HG02610 (cell line): ENCODE results near the gene ATRIP.

Experiments used
- ATAC-seq: cut with Tn5 transposase; IDR thresholded peaks from one replicate; pipeline ENCODE4 v1.9.1; 2021; ENCODE audit warnings: mild to moderate bottlenecking, moderate library complexity; ENCODE audit not compliant: unreplicated experiment

The ATRIP gene

DNA sequence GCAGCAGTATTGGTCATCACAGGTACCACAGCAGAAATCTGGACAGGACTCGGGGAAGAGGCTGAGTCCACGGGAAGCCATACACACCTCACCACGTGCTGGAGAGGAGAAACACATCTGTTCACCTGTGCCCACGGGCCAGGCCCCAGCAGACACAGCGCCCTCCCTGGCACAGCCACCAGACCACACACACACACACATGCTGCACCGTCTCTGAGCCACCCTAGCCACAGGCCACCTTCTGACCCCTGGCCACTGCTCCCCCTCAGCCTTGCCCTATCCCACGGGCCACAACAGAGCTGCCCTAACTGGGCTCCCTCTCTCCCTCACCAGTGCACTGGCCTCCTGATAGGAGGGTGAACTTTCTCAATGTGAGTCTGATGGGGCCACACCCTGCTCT is 54.7 kb downstream of the ATRIP start:
- ATAC-seq = no peak

GRCh38 chr3:48502121-48502520 is 55.6 kb downstream of the ATRIP start:
- no peak for ATAC-seq

GRCh38 chr3:48502728-48503168 is 56.2 kb downstream of the ATRIP start:
- ATAC-seq = no peak

DNA sequence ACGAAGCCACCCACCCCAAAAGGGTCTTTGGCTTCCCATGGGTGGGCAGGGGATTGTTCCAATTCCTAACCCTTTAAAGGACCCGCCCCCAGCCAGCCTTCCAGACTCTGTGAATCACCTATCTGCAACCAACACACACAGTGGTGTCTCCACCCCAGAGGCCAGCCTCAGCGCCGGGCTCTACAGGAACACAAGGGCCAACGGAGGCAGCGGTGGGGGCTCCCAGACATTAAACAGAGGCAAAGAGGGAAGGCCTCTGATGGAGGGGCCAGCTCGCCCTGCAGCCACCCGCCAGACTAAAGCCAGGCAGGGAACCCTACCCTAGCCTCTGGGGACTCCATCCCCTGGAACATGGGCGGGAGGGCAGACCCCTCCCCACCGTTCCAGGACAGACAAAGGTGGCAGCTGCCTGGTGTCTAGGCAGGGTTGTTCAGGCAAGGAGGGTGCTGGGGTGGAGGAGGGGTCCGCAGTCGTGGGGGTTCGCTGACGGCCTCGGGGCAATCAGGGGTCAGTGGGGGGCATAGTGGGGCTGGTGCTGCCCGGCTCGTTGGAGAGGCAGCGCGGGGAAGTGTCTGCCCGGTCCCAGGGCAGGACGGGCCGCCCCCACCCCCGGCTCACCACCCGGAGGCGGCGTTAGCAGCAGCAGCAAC is 57.0 kb downstream of the ATRIP start:
- no peak for ATAC-seq

DNA sequence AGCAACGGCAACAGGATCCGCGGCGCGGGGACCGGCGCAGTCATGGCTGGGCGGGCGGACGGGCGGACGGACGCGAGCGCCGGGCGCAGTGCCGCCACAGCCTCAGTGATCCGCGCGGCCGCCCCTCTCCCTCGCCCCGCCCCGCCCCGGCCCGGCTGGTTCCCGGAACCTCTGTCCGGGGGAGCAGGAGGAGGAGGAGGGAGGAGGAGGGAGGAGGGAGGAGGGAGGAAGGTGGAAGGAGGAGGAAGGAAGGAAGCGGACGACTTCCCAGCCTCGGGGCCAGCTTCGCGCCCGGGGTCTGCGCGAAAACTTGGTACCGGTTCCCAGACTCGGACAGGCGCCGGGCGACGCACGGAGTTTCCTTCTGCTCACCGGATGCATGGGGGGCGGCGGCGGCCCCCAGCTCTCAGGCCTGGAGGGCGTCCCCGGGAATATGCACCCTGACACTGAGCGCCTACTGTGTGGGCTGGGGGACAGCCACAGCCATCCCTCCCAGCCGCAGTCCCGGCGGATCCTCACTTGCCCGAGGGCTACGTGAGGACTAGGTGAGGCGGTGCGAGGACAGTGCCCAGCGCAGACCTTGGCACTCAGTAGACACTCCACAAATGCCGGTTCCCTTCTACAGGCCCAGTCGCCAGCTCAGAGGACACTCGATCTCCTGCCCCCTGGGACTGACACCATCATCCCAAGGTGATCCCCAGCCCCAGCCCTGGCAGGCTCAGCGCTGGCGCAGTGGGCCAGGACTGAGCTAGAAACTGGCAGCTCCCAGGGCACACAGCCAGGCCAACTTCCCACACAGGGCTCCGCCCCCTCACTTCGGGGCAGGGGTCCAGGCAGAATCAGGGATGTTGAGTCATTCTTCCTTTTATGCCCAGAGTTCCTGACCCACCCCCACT is 57.8 kb downstream of the ATRIP start, which contains the start of gene SHISA5:
TSS of gene SHISA5 (minus strand) at position 124 of the 896 bp plus-strand sequence. CDS start at position 44, 80 bp downstream.
- ATAC-seq = no peak

- ATAC-seq = no peak
These were observed 58.6 kb downstream of the ATRIP start for GRCh38 chr3:48505146-48505545.

GRCh38 chr3:48505968-48506504 is 59.5 kb downstream of the ATRIP start:
- ATAC-seq = no peak

DNA sequence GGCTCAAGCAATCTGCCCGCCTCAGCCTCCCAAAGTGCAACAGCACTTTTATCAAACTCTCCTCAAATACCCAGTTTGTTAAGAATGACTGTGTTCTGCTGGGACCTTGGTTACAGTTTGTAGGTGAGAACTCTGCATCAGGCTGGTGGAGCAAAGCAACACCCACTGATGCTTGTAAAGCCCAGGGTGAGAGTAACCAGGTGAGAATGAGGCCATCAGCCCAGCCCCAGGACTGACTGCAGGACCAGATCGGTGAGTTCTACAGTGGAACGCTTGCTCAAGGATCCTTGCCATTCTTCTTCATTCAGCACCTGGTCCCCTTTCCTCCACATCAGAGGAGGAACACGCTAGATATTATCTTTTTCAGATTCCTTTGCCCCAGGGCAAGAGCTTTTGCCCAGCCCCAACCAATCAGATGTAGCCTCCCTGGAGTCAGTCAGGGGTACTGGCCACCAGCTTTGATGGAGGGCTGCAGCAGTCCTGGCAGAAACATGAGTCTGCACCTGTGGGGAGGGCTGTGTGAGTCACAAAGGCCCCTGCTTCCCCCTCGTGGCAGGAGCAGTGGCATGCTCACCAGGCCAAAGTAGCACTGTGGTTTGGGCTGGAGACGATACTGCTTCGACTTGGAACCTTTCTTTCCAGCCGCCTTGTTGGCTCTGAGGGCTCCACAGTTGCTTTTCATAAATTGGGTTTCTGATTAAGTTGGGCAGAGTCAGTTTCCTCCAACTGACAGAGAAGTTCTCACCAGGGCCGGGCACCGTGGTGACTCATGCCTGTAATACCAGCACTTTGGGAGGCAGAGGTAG is 60.9 kb downstream of the ATRIP start:
- ATAC-seq = peak; percentile 67

DNA sequence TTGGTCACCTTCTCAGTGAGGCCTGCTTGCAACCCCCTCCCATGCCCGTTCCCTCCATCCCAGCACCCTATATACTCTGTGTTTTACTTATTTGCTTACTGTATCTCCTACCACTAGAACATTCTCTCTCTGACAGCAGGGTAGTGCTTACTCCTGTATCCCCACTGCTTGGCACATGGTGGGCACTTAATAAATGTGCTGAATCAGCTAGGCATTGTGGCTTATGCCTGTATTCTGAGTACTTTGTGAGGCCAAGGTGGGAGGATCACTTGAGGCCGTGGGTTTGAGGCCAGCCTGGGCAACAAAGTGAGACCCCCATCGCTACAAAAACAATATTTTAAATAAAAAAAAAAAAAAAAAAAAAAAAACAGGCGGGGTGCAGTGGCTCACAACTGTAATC is 65.0 kb downstream of the ATRIP start:
- no peak for ATAC-seq

DNA sequence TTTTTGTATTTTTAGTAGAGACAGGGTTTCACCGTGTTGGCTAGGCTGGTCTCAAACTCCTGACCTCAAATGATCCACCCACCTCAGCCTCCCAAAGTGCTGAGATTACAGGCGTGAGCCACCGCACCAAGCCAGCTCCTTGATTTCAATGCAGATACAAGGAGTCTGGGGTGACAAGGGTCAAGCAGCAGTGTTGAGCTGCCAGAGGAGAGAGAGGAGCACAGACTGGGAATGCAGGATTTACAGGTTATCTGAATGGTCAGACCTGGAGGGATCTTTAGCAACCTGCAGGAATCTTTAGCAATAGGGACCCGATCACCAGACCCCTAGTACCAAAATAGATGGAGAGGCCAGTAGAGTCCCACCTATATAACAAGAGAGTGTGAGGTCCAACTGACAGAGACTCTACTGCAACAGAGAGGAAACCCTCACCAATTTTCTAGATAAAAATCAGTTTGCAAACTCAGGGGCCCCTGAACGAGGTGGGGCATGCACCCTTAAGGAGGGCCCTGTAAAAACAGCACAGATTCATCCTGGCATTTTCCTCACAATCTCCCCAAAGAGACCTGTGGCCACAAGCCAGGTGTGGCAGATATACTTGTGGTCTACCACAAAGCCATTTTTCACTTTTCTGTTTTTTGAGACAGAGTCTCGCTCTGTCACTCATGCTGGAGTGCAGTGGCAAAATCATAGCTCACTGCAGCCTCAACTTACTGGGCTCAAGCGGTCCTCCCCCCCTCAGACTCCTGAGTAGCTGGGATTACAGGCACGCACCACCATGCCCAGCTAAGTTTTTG is 68.1 kb downstream of the ATRIP start:
- no peak for ATAC-seq
